Stromal cell of bone marrow (primary cell): Measurements from ENCODE around the gene FAM156A.
"Not testable (repeated sequence)": the region's sequence is repeated elsewhere in the genome, so short reads cannot be mapped to it uniquely, and the experiment has no call there.

Experiments
- DNase-seq: peaks from one replicate; pipeline ENCODE4 v3.0.0-alpha.2; 2012; ENCODE audit warnings: low read depth

FAM156A gene

DNA sequence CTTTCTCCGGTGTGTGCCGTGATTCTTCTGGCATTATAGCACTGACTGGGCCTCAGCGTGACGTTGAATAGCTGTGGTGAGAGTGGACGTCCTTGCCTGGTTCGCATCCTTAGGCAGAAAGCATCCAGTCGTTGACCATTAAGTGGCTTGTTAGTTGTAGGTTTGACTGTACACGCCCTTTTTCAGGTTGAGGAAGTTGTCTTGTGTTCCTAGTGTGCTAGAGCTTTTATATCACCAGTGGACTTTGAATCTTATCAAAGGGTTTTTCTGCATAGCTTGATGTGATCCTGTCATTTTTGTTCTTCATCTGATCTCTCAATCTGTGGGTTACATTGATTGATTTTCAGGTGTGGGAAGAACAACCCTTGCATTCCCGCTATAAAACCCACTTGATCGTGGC is 52.8 kb downstream of the FAM156A start:
- not testable (repeated sequence) for DNase-seq
